Measurements from ENCODE around the gene TMEM38A.
A peak's percentile ranks its signal among the peaks of the same experiment; 100 is the strongest.

TMEM38A gene

GRCh38 chr19:16624236-16624635 lies 36.7 kb upstream of the TMEM38A start:
- Histone ChIP-seq H3K27ac (replicated peaks; ENCODE audit: low read length) (no peak overlapping the region), H2BK12ac (ENCODE audit: low read length) (no peak overlapping the region), H3K9ac (ENCODE audit: low read depth, low read length, poor library complexity) (no peak overlapping the region), H4K8ac (ENCODE audit: low read depth, low read length) (no peak overlapping the region), H3K4me1 (ENCODE audit: control insufficient read depth in 2 of 2, insufficient read depth in 1 of 2, low read depth in 1 of 2, low read length in 2 of 2) (peaks cover 0 to 9% of the 10 kb centered on the region in 2 donors), H3K27me3 (ENCODE audit: control insufficient read depth in 3 of 3, insufficient read depth in 3 of 3, low read depth in 1 of 3, low read length in 3 of 3) (no peaks in the 10 kb centered on the region), H3K4me2 (ENCODE audit: insufficient read depth, low read length, poor library complexity, severe bottlenecking) (no peak overlapping the region), H2AK5ac (ENCODE audit: low read depth, low read length) (no peak overlapping the region), H3K4ac (ENCODE audit: low read length) (no peak overlapping the region), H3K9me3 (replicated peaks in 1 of 2; ENCODE audit: control insufficient read depth in 2 of 2, insufficient read depth in 1 of 2, low read depth in 1 of 2, low read length in 2 of 2) (no peaks in the 10 kb centered on the region), H2BK120ac (ENCODE audit: low read depth, low read length) (no peak overlapping the region), H3K14ac (ENCODE audit: low read length) (no peak overlapping the region), H2BK15ac (ENCODE audit: low read length) (no peak overlapping the region), H2AFZ (ENCODE audit: low read length) (no peak overlapping the region), H3K23ac (ENCODE audit: low read depth, low read length, poor library complexity) (no peak overlapping the region), H3K18ac (ENCODE audit: low read length) (no peak overlapping the region), H2BK5ac (ENCODE audit: low read length) (no peak overlapping the region), H3K4me3 (ENCODE audit: low read length in 2 of 2) (no peak overlapping the region), H4K91ac (ENCODE audit: low read depth, low read length, poor library complexity) (no peak overlapping the region), H3K79me1 (ENCODE audit: low read depth, low read length) (peaks cover 13% of the 10 kb centered on the region), H3K36me3 (replicated peaks in 1 of 2; ENCODE audit: control insufficient read depth in 2 of 2, insufficient read depth in 2 of 2, low read length in 2 of 2) (peaks cover 1 to 29% of the 10 kb centered on the region in 2 donors)
- no CpG with 5 or more reads among the region's 10 CpGs for WGBS, 2 donors (ENCODE audit: extremely low coverage in 2 of 2, insufficient read length in 2 of 2, insufficient replicate concordance in 1 of 2)
- no peak for DNase-seq (ENCODE audit: low spot score)

GRCh38 chr19:16625163-16625958 lies 35.6 kb upstream of the TMEM38A start:
- H3K9ac ChIP-seq (ENCODE audit: low read depth, low read length, poor library complexity), result no peak overlapping the region
- no CpG with 5 or more reads among the region's 16 CpGs for WGBS, 2 donors (ENCODE audit: extremely low coverage in 2 of 2, insufficient read length in 2 of 2, insufficient replicate concordance in 1 of 2)
- H3K4ac ChIP-seq (ENCODE audit: low read length), result no peak overlapping the region
- H2BK5ac ChIP-seq (ENCODE audit: low read length), result no peak overlapping the region
- H4K8ac ChIP-seq (ENCODE audit: low read depth, low read length), result no peak overlapping the region
- no peak overlapping the region for H3K27ac ChIP-seq (replicated peaks; ENCODE audit: low read length)
- peaks cover 0 to 12% of the 10 kb centered on the region in 2 donors for H3K4me1 ChIP-seq (ENCODE audit: control insufficient read depth in 2 of 2, insufficient read depth in 1 of 2, low read depth in 1 of 2, low read length in 2 of 2)
- H2BK12ac ChIP-seq (ENCODE audit: low read length), result no peak overlapping the region
- no peak overlapping the region for H2BK120ac ChIP-seq (ENCODE audit: low read depth, low read length)
- H3K27me3 ChIP-seq (ENCODE audit: control insufficient read depth in 3 of 3, insufficient read depth in 3 of 3, low read depth in 1 of 3, low read length in 3 of 3), result no peaks in the 10 kb centered on the region
- no peak overlapping the region for H3K14ac ChIP-seq (ENCODE audit: low read length)
- H3K18ac ChIP-seq (ENCODE audit: low read length), result no peak overlapping the region
- H2AK5ac ChIP-seq (ENCODE audit: low read depth, low read length), result no peak overlapping the region
- H3K79me1 ChIP-seq (ENCODE audit: low read depth, low read length), result peaks cover 8% of the 10 kb centered on the region
- H2BK15ac ChIP-seq (ENCODE audit: low read length), result no peak overlapping the region
- H2AFZ ChIP-seq (ENCODE audit: low read length), result no peak overlapping the region
- H4K91ac ChIP-seq (ENCODE audit: low read depth, low read length, poor library complexity), result no peak overlapping the region
- no peaks in the 10 kb centered on the region for H3K9me3 ChIP-seq (replicated peaks in 1 of 2; ENCODE audit: control insufficient read depth in 2 of 2, insufficient read depth in 1 of 2, low read depth in 1 of 2, low read length in 2 of 2)
- H3K4me3 ChIP-seq (ENCODE audit: low read length in 2 of 2), result no peak overlapping the region
- no peak overlapping the region for H3K23ac ChIP-seq (ENCODE audit: low read depth, low read length, poor library complexity)
- DNase-seq (ENCODE audit: low spot score), result no peak
- peaks cover 1 to 30% of the 10 kb centered on the region in 2 donors for H3K36me3 ChIP-seq (replicated peaks in 1 of 2; ENCODE audit: control insufficient read depth in 2 of 2, insufficient read depth in 2 of 2, low read length in 2 of 2)
- no peak overlapping the region for H3K4me2 ChIP-seq (ENCODE audit: insufficient read depth, low read length, poor library complexity, severe bottlenecking)

- Histone ChIP-seq H3K27ac (replicated peaks; ENCODE audit: low read length) (no peak overlapping the region), H2AK5ac (ENCODE audit: low read depth, low read length) (no peak overlapping the region)
- no CpG with 5 or more reads among the region's 12 CpGs for WGBS, 2 donors (ENCODE audit: extremely low coverage in 2 of 2, insufficient read length in 2 of 2, insufficient replicate concordance in 1 of 2)
Measured at GRCh38 chr19:16626796-16627192, 34.1 kb upstream of the TMEM38A start.

GRCh38 chr19:16627193-16627927 lies 33.6 kb upstream of the TMEM38A start:
- H2AK5ac ChIP-seq (ENCODE audit: low read depth, low read length), result peak overlapping the region; percentile 92
- peak overlapping the region; percentile 84 for H3K4me2 ChIP-seq (ENCODE audit: insufficient read depth, low read length, poor library complexity, severe bottlenecking)
- no peak overlapping the region for H3K27ac ChIP-seq (replicated peaks; ENCODE audit: low read length)
- H3K23ac ChIP-seq (ENCODE audit: low read depth, low read length, poor library complexity), result no peak overlapping the region
- no peak overlapping the region for H4K8ac ChIP-seq (ENCODE audit: low read depth, low read length)
- H3K36me3 ChIP-seq (replicated peaks in 1 of 2; ENCODE audit: control insufficient read depth in 2 of 2, insufficient read depth in 2 of 2, low read length in 2 of 2), result peaks cover 7 to 46% of the 10 kb centered on the region in 2 donors
- no peak overlapping the region for H2BK15ac ChIP-seq (ENCODE audit: low read length)
- H4K91ac ChIP-seq (ENCODE audit: low read depth, low read length, poor library complexity), result no peak overlapping the region
- WGBS, 2 donors (ENCODE audit: extremely low coverage in 2 of 2, insufficient read length in 2 of 2, insufficient replicate concordance in 1 of 2), result no CpG with 5 or more reads among the region's 52 CpGs
- no peak overlapping the region for H2BK12ac ChIP-seq (ENCODE audit: low read length)
- peak overlapping the region; percentile 84 for H2AFZ ChIP-seq (ENCODE audit: low read length)
- H3K18ac ChIP-seq (ENCODE audit: low read length), result peak overlapping the region; percentile 86
- peak; percentile 17 for DNase-seq (ENCODE audit: low spot score)
- H3K14ac ChIP-seq (ENCODE audit: low read length), result no peak overlapping the region
- H3K79me1 ChIP-seq (ENCODE audit: low read depth, low read length), result peaks cover 9% of the 10 kb centered on the region
- H3K4ac ChIP-seq (ENCODE audit: low read length), result no peak overlapping the region
- peak overlapping the region; percentile 26 for H2BK5ac ChIP-seq (ENCODE audit: low read length)
- H3K4me3 ChIP-seq (ENCODE audit: low read length in 2 of 2), result peak overlapping the region; percentile 90 to 96
- H3K4me1 ChIP-seq (ENCODE audit: control insufficient read depth in 2 of 2, insufficient read depth in 1 of 2, low read depth in 1 of 2, low read length in 2 of 2), result peaks cover 0 to 12% of the 10 kb centered on the region in 2 donors
- no peaks in the 10 kb centered on the region for H3K27me3 ChIP-seq (ENCODE audit: control insufficient read depth in 3 of 3, insufficient read depth in 3 of 3, low read depth in 1 of 3, low read length in 3 of 3)
- H2BK120ac ChIP-seq (ENCODE audit: low read depth, low read length), result no peak overlapping the region
- H3K9ac ChIP-seq (ENCODE audit: low read depth, low read length, poor library complexity), result peak overlapping the region; percentile 97
- no peaks in the 10 kb centered on the region for H3K9me3 ChIP-seq (replicated peaks in 1 of 2; ENCODE audit: control insufficient read depth in 2 of 2, insufficient read depth in 1 of 2, low read depth in 1 of 2, low read length in 2 of 2)

More at GRCh38 chr19:16626796-16627192, 34.1 kb upstream of the TMEM38A start:
- H3K4ac ChIP-seq (ENCODE audit: low read length), result no peak overlapping the region
- H3K36me3 ChIP-seq (replicated peaks in 1 of 2; ENCODE audit: control insufficient read depth in 2 of 2, insufficient read depth in 2 of 2, low read length in 2 of 2), result peaks cover 7 to 41% of the 10 kb centered on the region in 2 donors
- no peak overlapping the region for H2BK15ac ChIP-seq (ENCODE audit: low read length)
- H2BK12ac ChIP-seq (ENCODE audit: low read length), result no peak overlapping the region
- peak overlapping the region; percentile 84 for H3K4me2 ChIP-seq (ENCODE audit: insufficient read depth, low read length, poor library complexity, severe bottlenecking)
- H3K18ac ChIP-seq (ENCODE audit: low read length), result no peak overlapping the region
- no peak overlapping the region for H2BK120ac ChIP-seq (ENCODE audit: low read depth, low read length)
- H3K27me3 ChIP-seq (ENCODE audit: control insufficient read depth in 3 of 3, insufficient read depth in 3 of 3, low read depth in 1 of 3, low read length in 3 of 3), result no peaks in the 10 kb centered on the region
- no peak overlapping the region for H3K23ac ChIP-seq (ENCODE audit: low read depth, low read length, poor library complexity)
- H3K9me3 ChIP-seq (replicated peaks in 1 of 2; ENCODE audit: control insufficient read depth in 2 of 2, insufficient read depth in 1 of 2, low read depth in 1 of 2, low read length in 2 of 2), result no peaks in the 10 kb centered on the region
- H3K4me1 ChIP-seq (ENCODE audit: control insufficient read depth in 2 of 2, insufficient read depth in 1 of 2, low read depth in 1 of 2, low read length in 2 of 2), result peaks cover 0 to 12% of the 10 kb centered on the region in 2 donors
- H3K9ac ChIP-seq (ENCODE audit: low read depth, low read length, poor library complexity), result no peak overlapping the region
- peaks cover 10% of the 10 kb centered on the region for H3K79me1 ChIP-seq (ENCODE audit: low read depth, low read length)
- peak overlapping the region; percentile 90 to 96 for H3K4me3 ChIP-seq (ENCODE audit: low read length in 2 of 2)
- no peak overlapping the region for H4K91ac ChIP-seq (ENCODE audit: low read depth, low read length, poor library complexity)
- no peak overlapping the region for H4K8ac ChIP-seq (ENCODE audit: low read depth, low read length)
- no peak overlapping the region for H2BK5ac ChIP-seq (ENCODE audit: low read length)
- DNase-seq (ENCODE audit: low spot score), result no peak
- H2AFZ ChIP-seq (ENCODE audit: low read length), result peak overlapping the region; percentile 14
- H3K14ac ChIP-seq (ENCODE audit: low read length), result no peak overlapping the region

All from neuronal stem cell (in vitro differentiated cells).